Kidney tubule cell (primary cell): ENCODE measurements around the gene CTNND2.

Experiments
- DNase-seq: peaks from one replicate; pipeline ENCODE4 v3.0.0-alpha.2; 2018; ENCODE audit warnings: low spot score

The CTNND2 gene

GRCh38 chr5:11760934-11761603 lies 143.2 kb downstream of the CTNND2 start:
- no peak for DNase-seq

- no peak for DNase-seq
Observed at GRCh38 chr5:11758321-11758720, 145.9 kb downstream of the CTNND2 start.

- DNase-seq = no peak
Observed at GRCh38 chr5:11757661-11758060, 146.6 kb downstream of the CTNND2 start.

GRCh38 chr5:11737010-11737409 lies 167.2 kb downstream of the CTNND2 start:
- no peak for DNase-seq

- DNase-seq = no peak
Observed at GRCh38 chr5:11734369-11734768, 169.9 kb downstream of the CTNND2 start.

GRCh38 chr5:11733840-11734192 lies 170.4 kb downstream of the CTNND2 start:
- DNase-seq = no peak

GRCh38 chr5:11733185-11733839 lies 170.9 kb downstream of the CTNND2 start:
- DNase-seq = no peak

GRCh38 chr5:11724940-11725339 lies 179.3 kb downstream of the CTNND2 start:
- DNase-seq = no peak

- DNase-seq = peak; percentile 32
Observed at GRCh38 chr5:11719888-11720481, 184.3 kb downstream of the CTNND2 start.

GRCh38 chr5:11715461-11716196 lies 188.6 kb downstream of the CTNND2 start:
- DNase-seq = no peak

GRCh38 chr5:11711932-11712331 lies 192.3 kb downstream of the CTNND2 start:
- DNase-seq = no peak

GRCh38 chr5:11709021-11709420 lies 195.2 kb downstream of the CTNND2 start:
- no peak for DNase-seq

- DNase-seq = no peak
Observed at GRCh38 chr5:11704916-11705315, 199.3 kb downstream of the CTNND2 start.

GRCh38 chr5:11700391-11700790 lies 203.9 kb downstream of the CTNND2 start:
- no peak for DNase-seq

- DNase-seq = no peak
Observed at GRCh38 chr5:11692636-11693035, 211.6 kb downstream of the CTNND2 start.

GRCh38 chr5:11687498-11687897 lies 216.7 kb downstream of the CTNND2 start:
- no peak for DNase-seq

GRCh38 chr5:11684607-11685006 lies 219.6 kb downstream of the CTNND2 start:
- DNase-seq = no peak

GRCh38 chr5:11683666-11684065 lies 220.6 kb downstream of the CTNND2 start:
- DNase-seq = no peak

- no peak for DNase-seq
Observed at GRCh38 chr5:11681796-11682195, 222.4 kb downstream of the CTNND2 start.

- DNase-seq = no peak
Observed at GRCh38 chr5:11679676-11680075, 224.6 kb downstream of the CTNND2 start.

GRCh38 chr5:11675184-11675583 lies 229.1 kb downstream of the CTNND2 start:
- DNase-seq = no peak

- DNase-seq = no peak
Observed at GRCh38 chr5:11672385-11673085, 231.7 kb downstream of the CTNND2 start.
